AG10803 (cell line): ENCODE results near the gene ZRSR2.
"Not testable (repeated sequence)": the region's sequence is repeated elsewhere in the genome, so short reads cannot be mapped to it uniquely, and the experiment has no call there.

Experiments used
- DNase-seq: peaks from one replicate; pipeline ENCODE4 v3.0.0; 2010; ENCODE audit warnings: low read depth
- H3K4me3 ChIP-seq: 2 replicates; pipeline ENCODE4 v1.5.1; 2011; ENCODE audit warnings: mild to moderate bottlenecking, low read length, control low read depth
- TF ChIP-seq, protein P1 (sequence below): conservative IDR thresholded peaks from 2 replicates; pipeline ENCODE4 v1.5.1; 2011; ENCODE audit warnings: mild to moderate bottlenecking, low read length, control low read depth, inconsistent platforms

Gene ZRSR2

GRCh38 chrX:15749642-15750610, 40.4 kb upstream of the ZRSR2 start:
- TF ChIP-seq, protein P1, sequence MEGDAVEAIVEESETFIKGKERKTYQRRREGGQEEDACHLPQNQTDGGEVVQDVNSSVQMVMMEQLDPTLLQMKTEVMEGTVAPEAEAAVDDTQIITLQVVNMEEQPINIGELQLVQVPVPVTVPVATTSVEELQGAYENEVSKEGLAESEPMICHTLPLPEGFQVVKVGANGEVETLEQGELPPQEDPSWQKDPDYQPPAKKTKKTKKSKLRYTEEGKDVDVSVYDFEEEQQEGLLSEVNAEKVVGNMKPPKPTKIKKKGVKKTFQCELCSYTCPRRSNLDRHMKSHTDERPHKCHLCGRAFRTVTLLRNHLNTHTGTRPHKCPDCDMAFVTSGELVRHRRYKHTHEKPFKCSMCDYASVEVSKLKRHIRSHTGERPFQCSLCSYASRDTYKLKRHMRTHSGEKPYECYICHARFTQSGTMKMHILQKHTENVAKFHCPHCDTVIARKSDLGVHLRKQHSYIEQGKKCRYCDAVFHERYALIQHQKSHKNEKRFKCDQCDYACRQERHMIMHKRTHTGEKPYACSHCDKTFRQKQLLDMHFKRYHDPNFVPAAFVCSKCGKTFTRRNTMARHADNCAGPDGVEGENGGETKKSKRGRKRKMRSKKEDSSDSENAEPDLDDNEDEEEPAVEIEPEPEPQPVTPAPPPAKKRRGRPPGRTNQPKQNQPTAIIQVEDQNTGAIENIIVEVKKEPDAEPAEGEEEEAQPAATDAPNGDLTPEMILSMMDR, result no peak
- peak; percentile 44 for DNase-seq
- H3K4me3 ChIP-seq, result no peak overlapping the region

DNA sequence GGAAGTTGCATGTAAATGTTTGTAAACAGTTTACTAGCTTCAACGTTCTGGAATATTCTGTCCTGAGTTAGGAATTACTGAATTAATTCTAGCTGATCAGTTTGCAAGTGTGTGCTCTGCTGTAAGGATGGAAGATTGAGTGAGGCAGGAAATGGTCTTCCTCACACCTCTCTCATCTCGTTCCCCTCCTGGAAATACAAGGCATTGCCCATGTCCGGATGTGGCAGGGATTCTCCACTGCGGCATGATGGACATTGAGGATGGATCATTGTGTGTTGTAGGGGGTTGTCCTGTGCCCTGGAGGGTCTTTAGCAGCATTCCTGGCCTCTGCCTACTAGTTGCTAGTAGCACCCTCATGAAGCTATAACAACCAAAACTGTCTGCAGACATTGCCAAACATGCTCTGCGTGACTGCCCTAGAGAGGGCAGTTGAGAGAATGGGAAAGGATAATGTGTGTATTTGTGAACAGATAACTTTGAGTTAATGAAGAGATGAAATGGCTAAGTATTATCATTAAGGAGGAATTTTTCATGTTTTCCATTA, 39.6 kb upstream of the ZRSR2 start:
- DNase-seq, result no peak
- no peak overlapping the region for H3K4me3 ChIP-seq
- TF ChIP-seq, protein P1, result no peak

DNA sequence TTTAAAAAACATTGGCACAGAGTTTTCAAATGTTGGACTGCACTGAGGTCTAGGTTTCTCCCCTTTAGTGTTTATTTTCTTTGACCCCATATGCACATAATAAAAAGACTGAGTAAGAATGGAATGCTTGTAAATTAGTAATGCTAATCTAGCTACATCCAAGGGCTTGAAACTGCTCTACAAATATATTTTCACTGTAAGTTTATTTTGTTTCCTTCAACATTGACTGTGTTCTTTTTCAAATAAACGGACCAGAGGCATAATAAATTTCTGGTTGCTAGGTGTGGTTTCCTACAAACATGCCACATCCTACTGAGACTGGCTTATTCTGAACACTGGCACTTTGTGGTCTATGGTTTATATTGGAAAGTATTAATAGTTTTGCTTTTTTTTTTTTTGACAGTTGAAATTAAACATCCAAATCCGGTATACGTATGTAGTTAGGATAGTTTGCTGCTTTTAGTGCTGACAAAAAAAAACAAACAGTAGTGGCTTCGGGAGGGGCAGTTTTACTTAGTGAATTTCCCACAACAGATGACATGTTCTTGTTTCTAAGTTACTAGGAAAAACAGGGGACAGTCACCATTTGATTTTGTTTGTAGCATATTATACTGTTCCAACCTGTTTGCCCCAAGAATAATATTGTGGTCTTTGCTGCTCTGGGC, 39.0 kb upstream of the ZRSR2 start:
- TF ChIP-seq, protein P1, result no peak
- H3K4me3 ChIP-seq, result no peak overlapping the region
- peak; percentile 60 for DNase-seq

- H3K4me3 ChIP-seq, result no peak overlapping the region
- no peak for DNase-seq
- TF ChIP-seq, protein P1, result no peak
These were observed 35.2 kb upstream of the ZRSR2 start for GRCh38 chrX:15755091-15755490.

- TF ChIP-seq, protein P1, result no peak
- no peak overlapping the region for H3K4me3 ChIP-seq
- no peak for DNase-seq
These were observed 32.1 kb upstream of the ZRSR2 start for GRCh38 chrX:15758140-15758539.

DNA sequence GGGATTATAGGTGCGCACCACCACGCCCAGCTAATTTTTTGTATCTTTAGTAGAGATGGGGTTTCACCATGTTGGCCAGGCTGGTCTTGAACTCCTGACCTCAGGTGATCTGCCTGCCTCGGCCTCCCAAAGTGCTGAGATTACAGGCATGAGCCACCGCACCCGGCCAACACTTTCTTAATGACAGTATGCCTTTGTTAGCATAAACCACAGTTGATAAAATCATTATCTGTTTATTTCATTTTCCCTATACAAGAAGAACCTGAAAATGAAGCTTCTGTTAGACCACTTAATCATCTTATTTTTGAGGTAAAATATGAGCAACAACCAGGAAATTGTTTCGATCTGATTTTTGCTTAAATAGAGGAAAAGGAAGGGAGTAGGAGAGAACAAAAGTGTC, 30.4 kb upstream of the ZRSR2 start:
- not testable (repeated sequence) for H3K4me3 ChIP-seq, DNase-seq

- TF ChIP-seq, protein P1, result peak; percentile 74
- peak; percentile 31 for DNase-seq
- no peak overlapping the region for H3K4me3 ChIP-seq
These were observed 28.6 kb upstream of the ZRSR2 start for GRCh38 chrX:15761564-15762191.
